NCI-H1417 treated with DMSO at 0.1 percent for 48 hours (cell line): Measurements from ENCODE around the gene ERRFI1.

Experiments used
- DNase-seq: peaks from one replicate; lab custom pipeline; 2025; lab: John Stamatoyannopoulos, UW

ERRFI1 gene

GRCh38 chr1:8018492-8019228 is 7.4 kb downstream of the ERRFI1 start:
- DNase-seq, result no peak

GRCh38 chr1:8017495-8018197 is 8.5 kb downstream of the ERRFI1 start:
- DNase-seq, result no peak

- DNase-seq, result no peak
Measured at GRCh38 chr1:8016895-8017241, 9.2 kb downstream of the ERRFI1 start.

- no peak for DNase-seq
Measured at GRCh38 chr1:8016210-8016894, 9.8 kb downstream of the ERRFI1 start.

- DNase-seq, result no peak
Measured at GRCh38 chr1:8015809-8016165, 10.3 kb downstream of the ERRFI1 start.

- DNase-seq, result no peak
Measured at GRCh38 chr1:8015036-8015808, 10.9 kb downstream of the ERRFI1 start.

GRCh38 chr1:8014381-8014988 is 11.6 kb downstream of the ERRFI1 start:
- no peak for DNase-seq

GRCh38 chr1:8013800-8014199 is 12.3 kb downstream of the ERRFI1 start:
- no peak for DNase-seq

GRCh38 chr1:8013399-8013798 is 12.7 kb downstream of the ERRFI1 start:
- DNase-seq, result no peak

GRCh38 chr1:8012955-8013354 is 13.2 kb downstream of the ERRFI1 start:
- DNase-seq, result no peak

- DNase-seq, result no peak
Measured at GRCh38 chr1:8011923-8012858, 13.9 kb downstream of the ERRFI1 start.

GRCh38 chr1:8011016-8011415 is 15.1 kb downstream of the ERRFI1 start:
- DNase-seq, result no peak

- DNase-seq, result no peak
Measured at GRCh38 chr1:8010080-8010664, 15.9 kb downstream of the ERRFI1 start.

GRCh38 chr1:8009043-8010002 is 16.8 kb downstream of the ERRFI1 start:
- no peak for DNase-seq

- DNase-seq, result peak; percentile 49
Measured at GRCh38 chr1:8006037-8006963, 19.8 kb downstream of the ERRFI1 start.

GRCh38 chr1:8004803-8005573 is 21.1 kb downstream of the ERRFI1 start:
- DNase-seq, result peak; percentile 87

- DNase-seq, result no peak
Measured at GRCh38 chr1:8004113-8004802, 21.9 kb downstream of the ERRFI1 start.
